ENCODE data around the gene RINL. TPM values are rescaled to one million over a fixed set of nuclear protein-coding genes. Genes with fewer than 3 reads are reported as not detected.

The RINL gene
- total and polyA plus RNA-seq, 2 of the 8 experiments (the other 6 are each of a cell fraction or from before 2014, with no cell fraction given): 11.1 to 11.9 TPM

- H3K23ac ChIP-seq (ENCODE audit: insufficient read length): no peak overlapping the region
- no peak overlapping the region for H3K18ac ChIP-seq (ENCODE audit: extremely low read depth, low read length)
- no peaks in the 10 kb centered on the region for H3K79me2 ChIP-seq (ENCODE audit: control insufficient read depth in 1 of 2, insufficient read depth in 2 of 2, low read length in 2 of 2)
- no peak overlapping the region for H3K56ac ChIP-seq (replicated peaks; ENCODE audit: insufficient read length, low read depth, low read length)
- no peak overlapping the region for H2AFZ ChIP-seq (ENCODE audit: low read length)
- H3K36me3 ChIP-seq (ENCODE audit: control insufficient read depth in 2 of 4, insufficient read depth in 4 of 4, low read length in 3 of 4): no peaks in the 10 kb centered on the region
- WGBS, 2 experiments (ENCODE audit: extremely low coverage in 1 of 2, insufficient coverage in 1 of 2, insufficient read length in 1 of 2, insufficient replicate concordance in 2 of 2, low coverage in 1 of 2, low lambda C conversion rate in 2 of 2, missing lambda C conversion rate in 1 of 2): 88% methylated on average over 16 of the region's 16 CpGs; no CpG with 5 or more reads in 1 of the 2 experiments
- no peaks in the 10 kb centered on the region for H3K23me2 ChIP-seq (ENCODE audit: low read depth, low read length)
- H3K4ac ChIP-seq (replicated peaks; ENCODE audit: insufficient read length, low read depth, low read length): no peak overlapping the region
- no peak overlapping the region for H3K9ac ChIP-seq (replicated peaks in 1 of 4; ENCODE audit: extremely low read depth in 1 of 4, low read depth in 3 of 4, low read length in 3 of 4)
- FAIRE-seq (no peak), DNase-seq (ENCODE audit: low read depth in 1 of 2, low spot score in 2 of 2) (no peak)
- H3K4me2 ChIP-seq (ENCODE audit: insufficient read depth in 1 of 2, low read depth in 2 of 2, low read length in 2 of 2): no peak overlapping the region; a peak in 1 of 4 replicates
- H2BK12ac ChIP-seq (ENCODE audit: low read depth, low read length): no peak overlapping the region
- H3K27ac ChIP-seq (ENCODE audit: low read depth, low read length): no peak overlapping the region
- H3K9me3 ChIP-seq (ENCODE audit: insufficient read depth in 2 of 2, low read depth in 1 of 2, low read length in 1 of 2): no peaks in the 10 kb centered on the region
- H4K20me1 ChIP-seq (replicated peaks in 1 of 2; ENCODE audit: control insufficient read depth in 1 of 2, insufficient read depth in 2 of 2, low read length in 2 of 2): no peaks in the 10 kb centered on the region
- H2AK5ac ChIP-seq (ENCODE audit: low read depth, low read length): peak overlapping the region; percentile 53; the same call in 1 of the 2 replicates
- no peak overlapping the region for H4K91ac ChIP-seq (replicated peaks; ENCODE audit: insufficient read length, low read length)
- H2BK15ac ChIP-seq (ENCODE audit: low read length): no peak overlapping the region
- no peak overlapping the region for H4K5ac ChIP-seq (ENCODE audit: insufficient read length, low read depth, low read length)
- no peaks in the 10 kb centered on the region for H3K27me3 ChIP-seq (replicated peaks in 1 of 4; ENCODE audit: control insufficient read depth in 3 of 4, extremely low read depth in 1 of 4, insufficient read depth in 3 of 4, low read length in 3 of 4)
- no peak overlapping the region for H2BK120ac ChIP-seq (replicated peaks; ENCODE audit: low read depth, low read length)
- TF ChIP-seq RAD21 (IDR thresholded peaks at IDR 0.05 in 1 of 2, conservative IDR thresholded peaks at IDR 0.05 in 1 of 2; ENCODE audit: low read depth in 2 of 2, low read length in 2 of 2) (peak in 1 of 2 experiments; percentile 29; a peak in 2 of 4 replicates), ATF2 (IDR thresholded peaks at IDR 0.05; ENCODE audit: low read length) (no peak), CTCF (IDR thresholded peaks at IDR 0.05; ENCODE audit: control extremely low read depth in 1 of 3, insufficient read depth in 1 of 3, low read depth in 1 of 3, low read length in 3 of 3) (peak in 2 of 3 experiments; percentile 19 to 28; a peak in 2 of 4 replicates)
- H3K14ac ChIP-seq (ENCODE audit: insufficient read length): no peak overlapping the region
- no peak overlapping the region for H2BK5ac ChIP-seq (ENCODE audit: low read depth, low read length)
- H4K8ac ChIP-seq (ENCODE audit: extremely low read depth, insufficient read depth, low read length): peak overlapping the region; percentile 72; the same call in 1 of the 2 replicates
- no peaks in the 10 kb centered on the region for H3K79me1 ChIP-seq (ENCODE audit: low read depth, low read length)
- H3K4me3 ChIP-seq (ENCODE audit: extremely low read depth in 1 of 4, insufficient read depth in 2 of 4, low read depth in 3 of 4, low read length in 4 of 4): no peak overlapping the region
- H3K4me1 ChIP-seq (replicated peaks in 1 of 4; ENCODE audit: control insufficient read depth in 3 of 4, insufficient read depth in 4 of 4, low read length in 3 of 4): peaks cover 0 to 8% (median 3%) of the 10 kb centered on the region in 4 experiments; a peak in 6 of 7 replicates
- POLR2A ChIA-PET (ENCODE audit: partially characterized antibody): interaction anchor here (0.6 to 6.1 kb wide), 10 partner anchors 9 to 48 kb away, joined by 3 to 35 read pairs (median 4); no protein-coding TSS in a partner anchor
- CTCF ChIA-PET (ENCODE audit: partially characterized antibody): interaction anchor here (0.5 to 7.0 kb wide), 10 partner anchors 9 to 309 kb away, joined by 3 to 97 read pairs (median 4); no protein-coding TSS in a partner anchor
- H2BK20ac ChIP-seq (ENCODE audit: low read length): no peak overlapping the region
These were observed 712 bp upstream of the RINL start for GRCh38 chr19:38878575-38879399.

All from H1 (cell line).